Lung (tissue), 16 donors: ENCODE measurements around the gene ULK2. TPM values are rescaled to one million over a fixed set of nuclear protein-coding genes. Genes with fewer than 3 reads are reported as not detected.

Experiments
- ATAC-seq: fragments of 200-7000 bp; cut with Tn5 transposase; one replicate; pipeline ENCODE4 v1.9.1; 2020; ENCODE audit warnings: moderate number of reproducible peaks; ENCODE audit not compliant: insufficient read depth, low FRiP score
- DNase-seq, 3 donors: peaks; one replicate each; pipeline ENCODE4 v3.0.0-alpha.2; 2013 to 2017
- H3K27ac ChIP-seq, 2 donors: one replicate each; pipeline ENCODE4 v1.5.1; 2013; ENCODE audit warnings: mild to moderate bottlenecking in 2 of 2, moderate library complexity in 2 of 2, control low read depth in 1 of 2, inconsistent platforms in 1 of 2, low read depth in 1 of 2, low read length in 1 of 2
- H3K27me3 ChIP-seq, 3 donors: one replicate each; pipeline ENCODE4 v1.5.1; 2013; ENCODE audit warnings: low read length in 2 of 3; ENCODE audit not compliant: control insufficient read depth in 3 of 3, insufficient read depth in 3 of 3
- H3K36me3 ChIP-seq, 4 donors: one replicate each; pipeline ENCODE4 v1.5.1; 2013; ENCODE audit warnings: low read length in 4 of 4, mild to moderate bottlenecking in 1 of 4, moderate library complexity in 1 of 4; ENCODE audit not compliant: control insufficient read depth in 4 of 4, insufficient read depth in 4 of 4
- H3K4me1 ChIP-seq, 5 donors: one replicate each; pipeline ENCODE4 v1.5.1; 2013; ENCODE audit warnings: low read length in 5 of 5, mild to moderate bottlenecking in 2 of 5, moderate library complexity in 1 of 5; ENCODE audit not compliant: control insufficient read depth in 5 of 5, insufficient read depth in 5 of 5
- H3K4me3 ChIP-seq: one replicate; pipeline ENCODE4 v1.5.1; 2013; ENCODE audit warnings: mild to moderate bottlenecking, control low read depth, moderate library complexity
- H3K9ac ChIP-seq, 2 donors: one replicate each; pipeline ENCODE4 v1.5.1; 2013; ENCODE audit warnings: low read length in 2 of 2, control low read depth in 1 of 2; ENCODE audit not compliant: insufficient read depth in 1 of 2
- H3K9me3 ChIP-seq, 4 donors: one replicate each; pipeline ENCODE4 v1.5.1; 2013; ENCODE audit warnings: low read length in 3 of 4, mild to moderate bottlenecking in 1 of 4, moderate library complexity in 1 of 4; ENCODE audit not compliant: control insufficient read depth in 4 of 4, insufficient read depth in 3 of 4
- WGBS, 2 donors: extraction: QIAGEN DNeasy Blood & Tissue Kit; methylation state at CpG; one replicate each; pipeline ENCODE4 v1.1.7; 2013; 5-methylcytosine and 5-hydroxymethylcytosine counted together
- long read RNA-seq, 5 donors: transcript quantifications; one replicate each; lab custom pipeline, GENCODE V29; 2026
- polyA plus RNA-seq, 2 donors: library from polyadenylated mRNA; stranded (reverse); fragments of 200-250 nt; gene quantifications; one replicate each; pipeline ENCODE4 v1.2.1, GENCODE V29; 2013
- total RNA-seq, 2 donors: library from RNA; depleted of rRNA in 1 of 2; stranded (reverse); fragments of >200 nt in 1 of 2; gene quantifications; one replicate each; pipeline ENCODE4 v1.2.1, GENCODE V29; 2014 to 2021
- TF ChIP-seq, protein P1 (sequence below): IDR thresholded peaks from 2 replicates; pipeline ENCODE4 v1.5.1; 2012; ENCODE audit warnings: mild to moderate bottlenecking; ENCODE audit errors: control extremely low read depth, extremely low read depth
- donor health status: control.
- donor health status: control.
- donor health status: Bipolar disorder and iron deficiency.
- donor health status: healthy.
- donor health status: DM: yes; HTN: yes; CAD: no.

ULK2 gene
- total RNA-seq (10 to 100 TPM; 22.7 to 61.4 TPM), polyA plus RNA-seq (10 to 100 TPM in 1 of 2 donors, 1 to 10 TPM in 1; 5.8 to 10.3 TPM)
- long read RNA-seq, donor 1, full-length matches to known transcripts: 3 of 3 reads
- long read RNA-seq, donor 1, partial matches to known transcripts: 0 of 3 reads
- long read RNA-seq, donor 1, other reads (novel, unspliced or antisense): 0 of 3 reads
- long read RNA-seq, donor 2: 0 reads
- long read RNA-seq, donor 3: 0 reads
- long read RNA-seq, donor 4, partial matches to known transcripts: 0 of 1 reads
- long read RNA-seq, donor 4, other reads (novel, unspliced or antisense): 0 of 1 reads
- long read RNA-seq, donor 5: 0 reads

- Histone ChIP-seq H3K36me3 (peaks cover 0 to 12% (median 3%) of the 10 kb centered on the region in 4 donors), H3K9ac (peak within 1 kb of the TSS; percentile 68 to 77), H3K27ac (peak within 1 kb of the TSS; percentile 72 to 96), H3K4me3 (peak within 1 kb of the TSS; percentile 92), H3K27me3 (no peaks in the 10 kb centered on the region), H3K4me1 (peaks cover 0 to 14% (median 3%) of the 10 kb centered on the region in 5 donors), H3K9me3 (no peaks in the 10 kb centered on the region)
- 1% methylated on average over 86 to 111 of the region's 111 CpGs for WGBS, 2 donors
- ATAC-seq (peak; percentile 84), DNase-seq (peak; percentile 81 to 90 (median 82))
- TF ChIP-seq, protein P1, sequence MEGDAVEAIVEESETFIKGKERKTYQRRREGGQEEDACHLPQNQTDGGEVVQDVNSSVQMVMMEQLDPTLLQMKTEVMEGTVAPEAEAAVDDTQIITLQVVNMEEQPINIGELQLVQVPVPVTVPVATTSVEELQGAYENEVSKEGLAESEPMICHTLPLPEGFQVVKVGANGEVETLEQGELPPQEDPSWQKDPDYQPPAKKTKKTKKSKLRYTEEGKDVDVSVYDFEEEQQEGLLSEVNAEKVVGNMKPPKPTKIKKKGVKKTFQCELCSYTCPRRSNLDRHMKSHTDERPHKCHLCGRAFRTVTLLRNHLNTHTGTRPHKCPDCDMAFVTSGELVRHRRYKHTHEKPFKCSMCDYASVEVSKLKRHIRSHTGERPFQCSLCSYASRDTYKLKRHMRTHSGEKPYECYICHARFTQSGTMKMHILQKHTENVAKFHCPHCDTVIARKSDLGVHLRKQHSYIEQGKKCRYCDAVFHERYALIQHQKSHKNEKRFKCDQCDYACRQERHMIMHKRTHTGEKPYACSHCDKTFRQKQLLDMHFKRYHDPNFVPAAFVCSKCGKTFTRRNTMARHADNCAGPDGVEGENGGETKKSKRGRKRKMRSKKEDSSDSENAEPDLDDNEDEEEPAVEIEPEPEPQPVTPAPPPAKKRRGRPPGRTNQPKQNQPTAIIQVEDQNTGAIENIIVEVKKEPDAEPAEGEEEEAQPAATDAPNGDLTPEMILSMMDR: no peak
Measured at GRCh38 chr17:19867329-19868078, at the start of gene ULK2. ULK2 (minus strand) TSS chr17:19867936; CDS start chr17:19867417, 519 bp downstream.

DNA sequence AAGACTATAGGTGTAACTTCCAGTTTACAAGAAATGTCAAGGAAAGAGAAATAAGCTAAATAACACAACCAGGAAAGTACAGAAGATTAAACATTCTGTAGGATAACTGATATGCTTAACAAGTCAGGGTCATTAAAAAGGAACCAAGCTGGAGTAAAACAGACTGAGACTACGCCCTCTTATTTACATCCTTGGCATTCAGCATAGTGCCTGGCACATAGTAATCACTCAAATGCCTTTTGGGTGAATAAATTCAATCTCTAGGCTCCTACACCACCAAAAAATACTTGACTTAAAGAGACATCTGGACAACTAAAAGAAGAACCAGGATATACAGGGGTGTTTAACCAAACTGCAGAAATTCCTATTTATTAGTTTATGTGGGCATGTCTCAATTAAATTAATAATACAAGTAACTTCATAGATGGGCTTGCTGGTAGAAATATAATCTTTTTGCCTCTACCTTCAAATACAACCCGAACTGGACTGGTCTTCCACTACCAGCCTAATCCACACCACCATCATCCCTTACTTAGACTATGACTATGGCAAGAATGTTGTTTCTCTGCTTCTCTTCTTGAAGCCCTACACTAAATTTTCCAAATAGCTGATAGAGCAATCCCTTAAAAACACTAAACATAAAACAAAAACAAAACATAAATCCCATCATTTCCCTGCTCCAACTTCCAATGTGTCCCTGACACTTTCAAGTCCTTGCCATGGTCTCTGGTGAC, 47.7 kb upstream of the ULK2 start:
- Histone ChIP-seq H3K9me3 (no peaks in the 10 kb centered on the region), H3K4me3 (no peak overlapping the region), H3K27me3 (no peaks in the 10 kb centered on the region), H3K36me3 (peaks cover 19 to 38% (median 27%) of the 10 kb centered on the region in 4 donors), H3K27ac (no peak overlapping the region), H3K9ac (no peak overlapping the region), H3K4me1 (no peaks in the 10 kb centered on the region)
- WGBS, 2 donors: 95 to 98% methylated on average over 2 of the region's 2 CpGs
- TF ChIP-seq, protein P1: no peak
- ATAC-seq (no peak), DNase-seq (no peak)

GRCh38 chr17:19911033-19911432, 43.3 kb upstream of the ULK2 start:
- 93 to 94% methylated on average over 2 of the region's 2 CpGs for WGBS, 2 donors
- peaks cover 24 to 40% (median 34%) of the 10 kb centered on the region in 4 donors for H3K36me3 ChIP-seq
- no peak for DNase-seq

More at GRCh38 chr17:19911033-19911432, 43.3 kb upstream of the ULK2 start:
- no peaks in the 10 kb centered on the region for H3K27me3 ChIP-seq
- H3K9ac ChIP-seq: no peak overlapping the region
- no peaks in the 10 kb centered on the region for H3K9me3 ChIP-seq
- no peaks in the 10 kb centered on the region for H3K4me1 ChIP-seq
- no peak for ATAC-seq
- TF ChIP-seq, protein P1: no peak
- H3K4me3 ChIP-seq: no peak overlapping the region
- no peak overlapping the region for H3K27ac ChIP-seq
